T-helper 1 cell treated with Interleukin-12 subunit alpha and Interleukin-12 subunit beta and Interleukin-4 antibody, amounts not matched to agents 30 μg/mL and 1 μg/mL, for 36 hours (primary cell): Measurements from ENCODE around the gene ATP6V1G3.
A peak's percentile ranks its signal among the peaks of the same experiment; 100 is the strongest.

Source experiments
- H3K27ac Mint-ChIP-seq: one replicate; pipeline ENCODE4 v1.8.0; 2021; ENCODE audit warnings: mild to moderate bottlenecking, mixed read lengths
- H3K27me3 Mint-ChIP-seq: one replicate; pipeline ENCODE4 v1.8.0; 2021; ENCODE audit warnings: low read depth, mixed read lengths
- H3K36me3 Mint-ChIP-seq: one replicate; pipeline ENCODE4 v1.8.0; 2021; ENCODE audit warnings: low read depth, mixed read lengths
- H3K4me1 Mint-ChIP-seq: one replicate; pipeline ENCODE4 v1.8.0; 2021; ENCODE audit warnings: low read depth, mixed read lengths
- H3K4me3 Mint-ChIP-seq: one replicate; pipeline ENCODE4 v1.8.0; 2021; ENCODE audit warnings: mild to moderate bottlenecking, moderate library complexity, mixed read lengths
- H3K9me3 Mint-ChIP-seq: one replicate; pipeline ENCODE4 v1.8.0; 2021; ENCODE audit warnings: mixed read lengths

ATP6V1G3 gene

DNA sequence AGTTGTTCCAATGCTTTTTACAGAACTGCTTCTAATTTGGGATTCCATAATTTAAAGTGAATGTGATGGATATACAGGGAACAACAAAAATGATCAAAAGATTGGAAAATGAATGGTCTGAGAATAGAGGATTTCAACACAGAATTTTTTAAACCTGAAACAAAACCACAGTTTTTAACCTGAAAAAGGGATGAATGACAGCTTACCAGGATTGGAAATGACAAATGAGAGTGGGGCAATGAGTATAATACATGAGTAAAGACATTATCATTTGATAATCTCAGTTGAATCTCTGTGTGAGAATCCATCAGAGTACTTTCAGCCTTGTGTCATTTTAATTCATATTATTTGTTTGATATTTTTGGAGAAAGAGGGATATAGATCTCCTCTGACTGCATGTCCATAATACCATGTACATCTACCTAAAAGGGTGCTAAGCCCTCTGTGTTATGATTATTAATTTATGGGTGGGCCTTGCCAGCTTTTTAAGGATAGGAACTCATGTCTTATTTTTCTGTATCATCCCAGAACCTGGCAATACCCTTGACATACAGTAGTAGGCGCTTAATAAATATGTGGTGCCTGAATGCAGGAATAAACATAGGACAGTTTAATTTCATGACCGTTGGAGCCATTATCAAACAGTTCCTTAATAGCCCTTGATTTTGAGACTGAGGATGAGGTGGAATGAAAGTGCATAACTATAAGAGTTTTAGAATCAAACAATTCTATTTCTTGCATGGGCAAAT lies 12.4 kb upstream of the ATP6V1G3 start:
- peaks cover 2% of the 10 kb centered on the region for H3K36me3 Mint-ChIP-seq
- H3K27ac Mint-ChIP-seq: no peak overlapping the region
- H3K4me1 Mint-ChIP-seq: peaks cover 38% of the 10 kb centered on the region
- no peaks in the 10 kb centered on the region for H3K27me3 Mint-ChIP-seq
- no peaks in the 10 kb centered on the region for H3K9me3 Mint-ChIP-seq
- no peak overlapping the region for H3K4me3 Mint-ChIP-seq

DNA sequence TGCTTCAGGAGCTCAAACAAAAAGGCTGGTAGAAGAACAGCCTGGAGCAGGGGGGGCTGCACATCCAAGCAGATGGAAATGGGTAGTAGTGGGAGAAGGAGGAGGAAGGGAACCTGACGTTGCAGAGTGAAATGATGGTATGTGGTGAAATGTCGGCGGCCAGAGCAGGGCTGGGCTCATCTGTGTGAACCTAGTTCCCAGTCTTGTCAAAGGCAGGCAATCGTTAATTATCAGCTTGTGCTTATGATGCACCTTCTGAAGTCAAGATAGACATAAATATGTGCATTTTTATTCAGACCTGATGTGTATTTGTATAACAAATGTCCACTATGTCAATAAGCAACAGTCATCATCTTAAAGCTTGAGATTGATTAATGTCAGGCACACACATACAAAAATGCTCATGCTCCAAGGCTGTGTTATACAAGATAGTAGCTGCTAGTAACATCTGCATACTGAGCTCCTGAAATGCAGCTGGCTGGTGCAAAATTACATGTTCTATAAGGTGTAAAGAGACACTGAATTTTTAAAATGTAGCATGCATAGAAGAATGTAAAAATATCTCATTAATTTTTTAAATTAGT lies 10.6 kb upstream of the ATP6V1G3 start:
- Mint-ChIP-seq H3K4me3 (no peak overlapping the region), H3K27ac (no peak overlapping the region), H3K4me1 (peaks cover 21% of the 10 kb centered on the region), H3K36me3 (peaks cover 10% of the 10 kb centered on the region), H3K9me3 (peaks cover 11% of the 10 kb centered on the region), H3K27me3 (no peaks in the 10 kb centered on the region)

DNA sequence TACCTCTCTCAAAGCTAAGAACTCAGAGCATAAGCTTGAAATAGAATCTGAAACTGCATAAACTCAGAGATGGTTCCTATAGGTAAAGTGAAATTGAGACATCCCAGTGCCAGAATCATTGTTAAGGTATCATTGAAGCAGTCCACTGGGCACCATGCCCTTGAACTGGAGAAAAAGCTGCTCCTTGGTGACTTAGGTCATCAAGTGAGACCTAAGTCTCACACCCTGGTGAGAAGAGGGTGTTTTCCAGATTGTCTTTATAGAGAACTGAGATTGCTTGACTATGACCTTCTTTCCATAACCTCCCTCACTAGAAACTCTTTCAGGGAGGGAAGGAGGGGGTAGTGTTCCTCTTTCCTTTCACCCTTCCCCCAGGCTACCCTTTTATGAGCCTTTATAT lies 9.4 kb upstream of the ATP6V1G3 start:
- H3K4me1 Mint-ChIP-seq: peaks cover 17% of the 10 kb centered on the region

DNA sequence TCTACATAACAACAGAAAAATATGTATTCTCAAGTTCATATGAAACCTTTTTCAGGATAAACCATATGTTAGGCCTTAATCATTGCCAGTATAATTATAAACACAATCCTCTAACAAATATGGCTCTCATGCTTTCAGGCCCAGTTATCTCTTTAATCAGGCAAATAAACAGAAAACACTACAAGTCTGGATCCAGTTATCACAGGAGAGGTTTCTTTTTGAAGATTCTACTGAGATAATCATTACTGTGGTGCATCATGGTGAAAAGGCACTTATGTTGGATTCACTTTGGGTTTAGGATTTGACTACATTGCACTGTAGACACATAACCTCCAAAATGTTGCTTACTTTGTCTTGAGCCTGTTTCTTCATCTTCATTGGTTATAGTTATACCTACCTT lies 8.4 kb upstream of the ATP6V1G3 start:
- H3K27me3 Mint-ChIP-seq: no peaks in the 10 kb centered on the region
- peaks cover 11% of the 10 kb centered on the region for H3K4me1 Mint-ChIP-seq
- H3K36me3 Mint-ChIP-seq: peaks cover 10% of the 10 kb centered on the region
- H3K9me3 Mint-ChIP-seq: peaks cover 11% of the 10 kb centered on the region
- no peak overlapping the region for H3K27ac Mint-ChIP-seq
- H3K4me3 Mint-ChIP-seq: no peak overlapping the region

More for the DNA sequence above, 9.4 kb upstream of the ATP6V1G3 start:
- no peak overlapping the region for H3K4me3 Mint-ChIP-seq
- peaks cover 10% of the 10 kb centered on the region for H3K36me3 Mint-ChIP-seq
- H3K27me3 Mint-ChIP-seq: no peaks in the 10 kb centered on the region
- H3K27ac Mint-ChIP-seq: no peak overlapping the region
- peaks cover 11% of the 10 kb centered on the region for H3K9me3 Mint-ChIP-seq

DNA sequence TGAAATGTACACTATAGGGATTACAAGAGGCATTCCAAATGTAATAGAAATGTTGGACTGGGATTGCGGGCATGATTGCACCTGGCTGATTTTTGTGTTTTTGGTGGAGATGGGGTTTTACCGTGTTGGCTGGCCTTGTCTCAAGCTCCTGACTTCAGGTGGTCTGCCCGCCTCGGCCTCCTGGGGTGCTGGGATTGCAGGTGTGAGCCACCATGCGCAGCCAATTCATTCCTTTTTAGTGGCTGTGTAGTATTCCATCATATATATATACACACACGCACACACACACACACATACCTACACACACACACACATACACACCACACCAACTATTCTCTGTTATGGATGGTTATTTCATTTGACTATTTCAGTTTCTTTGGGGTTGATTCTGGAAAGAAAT lies 4.7 kb upstream of the ATP6V1G3 start:
- no peak overlapping the region for H3K4me3 Mint-ChIP-seq
- H3K36me3 Mint-ChIP-seq: peaks cover 10% of the 10 kb centered on the region
- H3K9me3 Mint-ChIP-seq: peaks cover 11% of the 10 kb centered on the region
- no peaks in the 10 kb centered on the region for H3K27me3 Mint-ChIP-seq
- H3K27ac Mint-ChIP-seq: no peak overlapping the region
- H3K4me1 Mint-ChIP-seq: peaks cover 23% of the 10 kb centered on the region

DNA sequence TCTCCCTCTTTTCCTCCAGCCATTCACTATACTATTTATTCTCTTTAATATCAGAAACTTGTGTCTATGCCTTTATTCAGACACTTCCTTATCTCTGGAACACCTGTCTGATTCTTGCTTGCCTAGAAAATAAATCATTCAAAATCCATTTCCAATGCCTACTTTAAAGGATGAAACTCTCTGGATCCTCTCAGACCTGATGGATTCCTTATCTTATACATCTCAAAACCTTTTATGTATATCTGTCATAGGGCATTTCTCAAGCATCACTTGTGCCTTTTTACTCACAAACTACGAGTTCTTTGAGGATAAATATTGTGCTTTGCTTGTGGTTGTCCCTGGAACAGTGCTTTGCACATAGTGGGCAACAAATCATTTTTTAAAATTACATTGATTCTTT lies 3.8 kb upstream of the ATP6V1G3 start:
- Mint-ChIP-seq H3K4me1 (peaks cover 18% of the 10 kb centered on the region), H3K36me3 (peaks cover 10% of the 10 kb centered on the region), H3K27ac (peak overlapping the region; percentile 62), H3K4me3 (no peak overlapping the region), H3K27me3 (no peaks in the 10 kb centered on the region), H3K9me3 (peaks cover 11% of the 10 kb centered on the region)

DNA sequence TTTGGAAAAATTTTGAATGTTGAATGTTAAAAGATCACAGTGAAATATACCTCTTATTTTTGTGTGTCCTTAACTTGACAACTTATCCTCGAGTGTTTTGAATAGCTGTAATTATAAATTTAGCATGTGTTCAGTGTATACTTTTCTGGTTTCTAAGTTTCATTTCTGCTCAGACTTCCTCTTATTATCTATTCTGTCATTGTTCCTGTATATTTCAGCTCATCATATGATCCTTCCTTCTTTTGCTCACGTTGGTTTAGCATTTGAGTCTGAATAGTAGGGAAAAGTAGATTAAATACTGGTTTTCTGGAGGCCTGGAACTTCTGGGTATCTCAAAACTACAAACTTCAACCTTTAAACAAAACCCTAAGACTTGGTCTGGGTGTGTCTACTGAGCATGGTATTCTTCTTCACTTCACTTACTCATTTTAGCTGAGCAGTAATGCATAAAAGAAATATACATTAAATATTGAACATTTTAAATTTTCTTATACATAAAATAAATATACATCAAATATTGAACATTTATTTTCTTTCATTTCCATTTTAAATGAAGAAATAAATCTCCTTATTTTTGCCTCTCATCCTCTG lies 3.3 kb upstream of the ATP6V1G3 start:
- no peaks in the 10 kb centered on the region for H3K27me3 Mint-ChIP-seq
- no peak overlapping the region for H3K27ac Mint-ChIP-seq
- no peak overlapping the region for H3K4me3 Mint-ChIP-seq
- peaks cover 11% of the 10 kb centered on the region for H3K9me3 Mint-ChIP-seq
- peaks cover 23% of the 10 kb centered on the region for H3K4me1 Mint-ChIP-seq
- peaks cover 8% of the 10 kb centered on the region for H3K36me3 Mint-ChIP-seq

DNA sequence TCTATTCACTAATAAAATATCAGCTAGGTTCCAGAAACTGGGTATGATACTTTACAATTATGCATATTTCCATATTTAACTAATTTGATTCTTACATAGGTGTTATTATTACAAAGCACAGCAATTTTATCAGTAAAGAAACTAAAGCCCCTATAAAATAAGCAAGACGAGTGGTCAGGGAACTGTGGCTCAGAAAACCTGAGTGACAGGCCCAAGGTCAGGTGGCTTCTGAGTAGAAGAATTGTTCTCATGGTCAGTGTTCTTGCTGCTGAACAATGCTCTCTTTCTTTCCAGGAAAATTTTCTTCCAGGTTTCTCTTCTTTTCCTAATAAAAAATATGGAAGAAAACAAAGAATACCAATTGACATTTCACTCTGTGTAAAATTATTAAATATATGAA lies 2.2 kb upstream of the ATP6V1G3 start:
- peaks cover 24% of the 10 kb centered on the region for H3K4me1 Mint-ChIP-seq
- no peaks in the 10 kb centered on the region for H3K27me3 Mint-ChIP-seq
- H3K9me3 Mint-ChIP-seq: peaks cover 11% of the 10 kb centered on the region
- H3K27ac Mint-ChIP-seq: no peak overlapping the region
- H3K36me3 Mint-ChIP-seq: peaks cover 8% of the 10 kb centered on the region
- H3K4me3 Mint-ChIP-seq: no peak overlapping the region

DNA sequence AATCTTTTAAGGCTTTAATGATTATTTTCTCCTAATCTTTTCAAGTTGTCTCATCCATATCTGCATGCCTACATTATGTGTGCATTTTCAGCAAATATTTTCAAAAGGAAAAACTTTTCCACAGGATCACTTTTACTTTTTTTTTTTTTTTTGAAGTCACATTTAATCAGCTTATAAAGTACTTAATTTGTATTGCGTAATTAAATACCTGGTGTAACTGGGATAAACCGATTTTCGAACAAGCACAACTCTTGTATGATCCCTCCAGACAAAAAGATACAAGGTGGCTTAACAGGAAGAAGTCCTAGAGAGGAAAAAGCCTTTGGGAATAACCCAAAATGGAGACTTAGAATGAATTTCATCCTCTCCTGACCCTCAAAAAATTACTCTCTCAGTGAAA lies 1.3 kb upstream of the ATP6V1G3 start:
- H3K9me3 Mint-ChIP-seq: peaks cover 4% of the 10 kb centered on the region
- no peaks in the 10 kb centered on the region for H3K27me3 Mint-ChIP-seq
- no peak overlapping the region for H3K4me3 Mint-ChIP-seq
- H3K27ac Mint-ChIP-seq: no peak overlapping the region
- H3K4me1 Mint-ChIP-seq: peaks cover 30% of the 10 kb centered on the region
- H3K36me3 Mint-ChIP-seq: peaks cover 4% of the 10 kb centered on the region

DNA sequence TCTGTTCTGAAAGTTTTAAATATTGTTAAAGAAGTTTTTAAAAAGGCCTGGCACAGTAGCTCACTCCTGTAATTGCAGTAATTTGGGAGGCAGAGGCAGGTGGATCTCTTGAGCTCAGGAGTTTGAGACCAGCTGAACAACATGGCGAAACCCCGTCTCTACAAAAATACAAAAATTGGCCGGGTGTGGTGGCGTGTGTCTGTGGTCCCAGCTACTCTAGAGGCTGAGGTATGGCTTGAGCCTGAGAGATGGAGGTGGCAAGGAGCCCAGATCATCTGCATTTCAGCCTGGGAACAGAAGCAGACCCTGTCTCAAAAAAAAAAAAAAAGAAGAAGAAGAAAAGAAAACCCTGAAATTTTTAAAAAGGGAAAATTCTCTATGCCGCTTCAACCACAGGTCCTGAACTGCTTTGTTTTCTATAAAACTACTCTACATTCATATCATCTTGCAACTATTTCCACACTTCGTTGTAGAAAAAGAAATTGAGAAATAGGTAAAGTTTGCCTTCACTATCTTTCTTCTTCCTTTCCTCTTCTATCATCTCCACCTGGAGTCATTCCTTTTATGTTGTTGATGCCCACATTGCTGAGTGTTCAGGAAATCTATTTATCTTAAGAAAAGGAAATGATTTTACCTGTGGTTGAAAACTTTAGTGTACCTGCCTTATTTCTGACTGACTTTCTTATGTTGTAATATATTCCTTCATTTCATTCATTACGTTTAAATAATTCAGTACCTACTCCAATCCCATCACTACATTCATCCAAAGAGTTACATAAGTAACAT lies 1.7 kb downstream of the ATP6V1G3 start:
- Mint-ChIP-seq H3K27me3 (no peaks in the 10 kb centered on the region), H3K36me3 (peaks cover 3% of the 10 kb centered on the region), H3K27ac (no peak overlapping the region), H3K9me3 (peaks cover 2% of the 10 kb centered on the region), H3K4me3 (no peak overlapping the region), H3K4me1 (peaks cover 41% of the 10 kb centered on the region)

DNA sequence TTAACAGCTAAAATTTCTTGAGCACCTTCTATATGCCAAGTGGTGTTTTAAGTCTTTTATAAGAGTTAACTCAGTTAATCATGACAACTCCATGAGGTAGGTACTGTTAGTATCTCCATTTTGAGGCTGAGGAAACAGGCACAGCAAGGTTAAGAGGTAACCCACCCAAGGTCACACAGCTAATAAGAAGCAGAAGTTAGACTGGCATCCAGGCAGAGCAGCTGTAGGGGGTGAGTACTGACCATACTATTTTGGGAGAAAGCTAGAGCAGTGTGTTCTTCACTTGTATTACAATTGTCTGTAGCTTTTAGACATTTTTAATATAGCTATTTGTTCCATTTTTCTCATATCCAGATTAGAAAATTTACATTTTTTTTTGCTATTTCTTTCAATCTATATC lies 4.8 kb downstream of the ATP6V1G3 start:
- Mint-ChIP-seq H3K9me3 (peaks cover 9% of the 10 kb centered on the region), H3K36me3 (peaks cover 7% of the 10 kb centered on the region), H3K4me1 (peaks cover 35% of the 10 kb centered on the region), H3K27me3 (no peaks in the 10 kb centered on the region), H3K4me3 (no peak overlapping the region), H3K27ac (no peak overlapping the region)

DNA sequence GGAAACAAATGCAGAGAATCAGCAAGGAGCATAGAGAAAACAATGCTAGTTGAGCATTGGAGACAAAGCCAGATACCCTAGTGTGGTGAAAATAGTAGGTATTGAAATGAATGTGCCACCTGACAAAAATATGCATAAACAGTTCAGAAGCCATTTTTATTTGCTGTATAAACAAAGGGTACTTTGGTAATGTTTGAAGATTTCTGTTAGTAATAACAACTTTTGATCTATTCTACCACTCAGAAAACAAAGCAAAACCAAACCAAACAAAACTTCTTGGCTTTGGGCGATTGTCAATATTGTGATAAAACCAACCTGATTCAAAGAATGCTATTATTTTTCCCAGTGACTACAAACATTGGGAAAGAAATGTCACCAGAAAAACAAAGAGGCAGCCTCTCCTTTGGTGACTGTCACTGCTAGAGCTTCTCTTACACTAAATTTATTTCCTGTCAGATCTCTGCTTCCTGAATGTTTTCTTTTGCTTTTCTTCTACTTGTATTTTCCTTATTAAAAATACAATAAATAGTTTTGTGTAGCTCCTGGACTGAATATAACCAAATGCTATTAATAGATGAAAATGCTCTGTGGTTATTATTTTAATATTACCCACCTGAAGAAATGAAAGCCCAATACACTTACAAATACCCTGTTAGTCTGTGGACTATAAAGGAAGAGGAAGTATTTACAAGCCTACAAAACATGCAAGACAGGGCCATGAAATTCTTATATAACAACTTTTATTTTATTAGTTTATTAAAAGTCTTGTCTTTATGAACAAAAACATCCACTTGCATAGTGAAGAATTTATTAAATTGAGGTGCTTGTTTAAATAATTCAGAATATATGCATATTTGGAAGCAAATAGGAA lies 5.7 kb downstream of the ATP6V1G3 start:
- H3K4me1 Mint-ChIP-seq: peaks cover 38% of the 10 kb centered on the region
- peak overlapping the region; percentile 56 for H3K4me3 Mint-ChIP-seq
- H3K9me3 Mint-ChIP-seq: peaks cover 9% of the 10 kb centered on the region
- H3K27me3 Mint-ChIP-seq: no peaks in the 10 kb centered on the region
- peak overlapping the region; percentile 57 for H3K27ac Mint-ChIP-seq
- H3K36me3 Mint-ChIP-seq: peaks cover 7% of the 10 kb centered on the region

DNA sequence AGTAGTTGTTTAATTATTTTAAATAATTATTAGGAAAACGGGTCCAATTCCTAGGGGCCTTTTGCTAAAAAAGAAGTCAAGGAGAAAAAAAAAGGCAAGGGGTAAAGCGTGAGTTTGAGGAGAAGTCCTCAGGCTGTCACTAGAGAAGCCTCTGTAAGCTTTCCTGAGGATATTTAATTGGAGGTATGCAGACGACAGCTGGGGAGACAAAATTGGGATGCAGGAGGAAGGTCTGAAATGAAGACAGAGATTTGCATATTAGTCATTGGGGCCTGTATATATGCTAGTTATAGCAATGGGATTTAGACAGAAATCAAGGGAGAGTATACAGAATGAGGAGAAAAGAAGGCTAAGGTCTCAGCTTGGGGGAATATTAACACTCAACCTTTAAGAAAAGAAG lies 8.6 kb downstream of the ATP6V1G3 start:
- Mint-ChIP-seq H3K9me3 (peaks cover 9% of the 10 kb centered on the region), H3K27ac (no peak overlapping the region), H3K27me3 (no peaks in the 10 kb centered on the region), H3K4me1 (peaks cover 31% of the 10 kb centered on the region), H3K4me3 (no peak overlapping the region), H3K36me3 (peaks cover 6% of the 10 kb centered on the region)

DNA sequence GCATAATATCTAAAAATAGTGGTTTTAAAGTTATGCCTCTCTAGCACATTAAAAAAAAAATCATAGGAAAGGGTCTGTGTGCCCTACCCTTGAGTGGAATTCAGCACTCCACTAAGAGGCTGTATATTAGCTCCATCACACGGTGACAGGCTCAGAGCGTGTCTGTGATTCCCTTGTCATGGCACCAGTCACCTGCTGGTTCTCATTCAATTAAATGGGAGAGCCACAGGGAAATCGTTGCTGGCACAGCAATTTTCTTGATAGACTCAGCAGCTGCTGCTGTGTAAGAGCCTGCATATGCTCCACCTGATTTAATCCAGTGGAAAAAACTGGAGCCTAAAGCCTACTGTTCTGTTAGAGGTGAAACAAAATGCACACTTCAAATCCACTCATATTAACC lies 9.5 kb downstream of the ATP6V1G3 start:
- no peaks in the 10 kb centered on the region for H3K27me3 Mint-ChIP-seq
- no peak overlapping the region for H3K27ac Mint-ChIP-seq
- H3K36me3 Mint-ChIP-seq: peaks cover 6% of the 10 kb centered on the region
- peaks cover 30% of the 10 kb centered on the region for H3K4me1 Mint-ChIP-seq
- H3K9me3 Mint-ChIP-seq: peaks cover 9% of the 10 kb centered on the region
- no peak overlapping the region for H3K4me3 Mint-ChIP-seq
